Keratinocyte (primary cell): Measurements from ENCODE around the gene GNAI1. TPM values are rescaled to one million over a fixed set of nuclear protein-coding genes. Genes with fewer than 3 reads are reported as not detected.

Source experiments
- DNase-seq: peaks from one replicate; pipeline ENCODE4 v3.0.0-alpha.2; 2011; ENCODE audit warnings: low read depth, missing footprints, low spot score
- FAIRE-seq: peaks from 2 replicates; lab custom pipeline; 2011; peaks lifted over from hg19 to GRCh38; lab: Jason Lieb, UNC
- H2AFZ ChIP-seq: 2 replicates; pipeline ENCODE4 v1.6.0; 2012; ENCODE audit warnings: low read length, control low read depth, inconsistent platforms; ENCODE audit not compliant: control insufficient read depth
- H3K27ac ChIP-seq: 2 replicates; pipeline ENCODE4 v1.5.1; 2011; ENCODE audit warnings: low read length; ENCODE audit not compliant: control insufficient read depth, insufficient read depth
- H3K27me3 ChIP-seq: 3 replicates; pipeline ENCODE4 v1.6.0; 2011; ENCODE audit warnings: low read length; ENCODE audit not compliant: control insufficient read depth, insufficient read depth; ENCODE audit errors: extremely low read depth
- H3K36me3 ChIP-seq, 2 experiments: 2 replicates in 1 of 2; 3 replicates in 1 of 2; pipeline ENCODE4 v1.5.1; 2011; ENCODE audit warnings: low read length in 2 of 2, mild to moderate bottlenecking in 1 of 2; ENCODE audit not compliant: control insufficient read depth in 2 of 2, insufficient read depth in 2 of 2; ENCODE audit errors: extremely low read depth in 1 of 2
- H3K4me1 ChIP-seq: 3 replicates; pipeline ENCODE4 v1.5.1; 2011; ENCODE audit warnings: low read length; ENCODE audit not compliant: control insufficient read depth, insufficient read depth; ENCODE audit errors: extremely low read depth
- H3K4me2 ChIP-seq: 3 replicates; pipeline ENCODE4 v1.6.0; 2011; ENCODE audit warnings: low read depth, low read length; ENCODE audit not compliant: control insufficient read depth, insufficient read depth; ENCODE audit errors: extremely low read depth
- H3K4me3 ChIP-seq, 3 experiments: fragments of 200-600 bp in 1 of 3; sonication (generic) in 1 of 3; 2 replicates in 2 of 3; 3 replicates in 1 of 3; pipeline ENCODE4 v1.5.1; 2011 to 2016; ENCODE audit warnings: low read length in 3 of 3, mild to moderate bottlenecking in 3 of 3, control low read depth in 2 of 3, inconsistent platforms in 1 of 3, low read depth in 1 of 3, mixed read lengths in 1 of 3, mixed run types in 1 of 3, moderate library complexity in 1 of 3; ENCODE audit not compliant: control insufficient read depth in 2 of 3, insufficient read depth in 2 of 3; ENCODE audit errors: extremely low read depth in 1 of 3
- H3K79me2 ChIP-seq: 2 replicates; pipeline ENCODE4 v1.6.0; 2012; ENCODE audit warnings: low read length; ENCODE audit not compliant: control insufficient read depth, insufficient read depth
- H3K9ac ChIP-seq: 3 replicates; pipeline ENCODE4 v1.6.0; 2011; ENCODE audit warnings: low read length; ENCODE audit not compliant: control insufficient read depth, insufficient read depth; ENCODE audit errors: extremely low read depth
- H3K9me1 ChIP-seq: 3 replicates; pipeline ENCODE4 v1.6.0; 2011; ENCODE audit warnings: low read length; ENCODE audit not compliant: control insufficient read depth, insufficient read depth; ENCODE audit errors: extremely low read depth
- H3K9me3 ChIP-seq: 2 replicates; pipeline ENCODE4 v1.5.1; 2012; ENCODE audit warnings: low read depth, low read length; ENCODE audit not compliant: control insufficient read depth
- H4K20me1 ChIP-seq: 3 replicates; pipeline ENCODE4 v1.6.0; 2011; ENCODE audit warnings: low read length; ENCODE audit not compliant: control insufficient read depth, insufficient read depth; ENCODE audit errors: extremely low read depth
- EZH2 ChIP-seq: IDR thresholded peaks from one replicate; pipeline ENCODE4 v1.6.1; 2012; ENCODE audit warnings: inconsistent platforms, mild to moderate bottlenecking, low read length, moderate library complexity
- dilution Hi-C: fragments of 300-500 bp; cut with MboI; formaldehyde crosslinking; loops from one replicate; pipeline ENCODE4 v1.7.0; 2020; ENCODE audit warnings: low sequenced_read_pairs; ENCODE audit not compliant: extremely low pct_ligation_motif_present
- polyA plus RNA-seq, 5 experiments: library from polyadenylated mRNA; depleted of rRNA in 3 of 5; stranded (reverse) in 3 of 5; stranded (forward) in 1 of 5; unstranded in 1 of 5; fragments of >200 nt; gene quantifications; 1 replicate in 1 of 5; 2 replicates in 3 of 5; 3 replicates in 1 of 5; pipeline versions ENCODE4 v1.2.1 to v1.2.3, GENCODE V29; 2011 to 2012; ENCODE audit warnings: missing spikeins in 2 of 5, low read depth in 1 of 5, low replicate concordance in 1 of 5
- TF ChIP-seq, protein P1 (sequence below), 3 experiments: IDR thresholded peaks in 1 of 3; conservative IDR thresholded peaks in 1 of 3; optimal IDR thresholded peaks in 1 of 3; 2 replicates in 2 of 3; 3 replicates in 1 of 3; pipeline versions ENCODE3 to v1.5.1; 2011; ENCODE audit warnings: low read length in 3 of 3, mild to moderate bottlenecking in 3 of 3, moderate library complexity in 2 of 3, control low read depth in 1 of 3, inconsistent platforms in 1 of 3; ENCODE audit not compliant: insufficient read depth in 2 of 3; ENCODE audit errors: extremely low read depth in 1 of 3

The GNAI1 gene
- polyA plus RNA-seq, 1 donor (not counting 4 experiments of a cell fraction or from before 2014, with no cell fraction given), result 84.1 TPM

DNA sequence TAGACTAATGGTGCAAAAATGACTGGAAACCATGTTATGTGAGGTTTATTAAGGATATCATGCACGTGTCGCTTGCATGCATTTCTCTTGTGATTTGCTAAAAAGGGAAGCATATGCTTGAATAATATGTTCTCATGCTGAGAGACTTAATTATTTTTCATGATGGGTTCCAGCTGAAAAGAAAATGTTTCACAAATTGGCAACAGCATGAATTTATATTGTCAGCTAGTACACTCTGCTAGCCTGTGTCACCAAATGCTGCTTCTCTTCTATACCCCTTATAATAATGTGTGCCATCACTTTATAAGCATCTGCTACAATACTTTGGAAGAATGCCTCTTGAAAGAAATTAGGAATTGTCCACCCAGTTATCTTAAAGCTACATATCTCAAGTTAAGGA lies 63.0 kb downstream of the GNAI1 start:
- no peak overlapping the region for H3K9ac ChIP-seq
- FAIRE-seq (no peak), DNase-seq (no peak)
- peaks cover 16% of the 10 kb centered on the region for H3K79me2 ChIP-seq
- TF ChIP-seq, protein P1, sequence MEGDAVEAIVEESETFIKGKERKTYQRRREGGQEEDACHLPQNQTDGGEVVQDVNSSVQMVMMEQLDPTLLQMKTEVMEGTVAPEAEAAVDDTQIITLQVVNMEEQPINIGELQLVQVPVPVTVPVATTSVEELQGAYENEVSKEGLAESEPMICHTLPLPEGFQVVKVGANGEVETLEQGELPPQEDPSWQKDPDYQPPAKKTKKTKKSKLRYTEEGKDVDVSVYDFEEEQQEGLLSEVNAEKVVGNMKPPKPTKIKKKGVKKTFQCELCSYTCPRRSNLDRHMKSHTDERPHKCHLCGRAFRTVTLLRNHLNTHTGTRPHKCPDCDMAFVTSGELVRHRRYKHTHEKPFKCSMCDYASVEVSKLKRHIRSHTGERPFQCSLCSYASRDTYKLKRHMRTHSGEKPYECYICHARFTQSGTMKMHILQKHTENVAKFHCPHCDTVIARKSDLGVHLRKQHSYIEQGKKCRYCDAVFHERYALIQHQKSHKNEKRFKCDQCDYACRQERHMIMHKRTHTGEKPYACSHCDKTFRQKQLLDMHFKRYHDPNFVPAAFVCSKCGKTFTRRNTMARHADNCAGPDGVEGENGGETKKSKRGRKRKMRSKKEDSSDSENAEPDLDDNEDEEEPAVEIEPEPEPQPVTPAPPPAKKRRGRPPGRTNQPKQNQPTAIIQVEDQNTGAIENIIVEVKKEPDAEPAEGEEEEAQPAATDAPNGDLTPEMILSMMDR (optimal IDR thresholded peaks at IDR 0.05 in 1 of 3, IDR thresholded peaks at IDR 0.05 in 1 of 3, conservative IDR thresholded peaks at IDR 0.05 in 1 of 3; ENCODE audit: extremely low read depth in 1 of 3, insufficient read depth in 2 of 3, low read length in 3 of 3), result no peak
- no peak for TF ChIP-seq EZH2
- H4K20me1 ChIP-seq, result no peaks in the 10 kb centered on the region
- H3K27me3 ChIP-seq, result no peaks in the 10 kb centered on the region
- H3K9me3 ChIP-seq, result no peaks in the 10 kb centered on the region
- no peak overlapping the region for H3K27ac ChIP-seq
- dilution Hi-C loops, result no loop called here
- H2AFZ ChIP-seq, result no peak overlapping the region
- H3K9me1 ChIP-seq, result no peaks in the 10 kb centered on the region
- H3K36me3 ChIP-seq, result peaks cover 0 to 5% of the 10 kb centered on the region in 2 experiments
- H3K4me1 ChIP-seq, result peaks cover 14% of the 10 kb centered on the region
- no peak overlapping the region for H3K4me3 ChIP-seq
- H3K4me2 ChIP-seq, result no peak overlapping the region

GRCh38 chr7:80199051-80199450 lies 64.4 kb downstream of the GNAI1 start:
- peak overlapping the region; percentile 54 for H3K4me2 ChIP-seq

More at GRCh38 chr7:80199051-80199450, 64.4 kb downstream of the GNAI1 start:
- peak; percentile 21 for DNase-seq
- no peak overlapping the region for H2AFZ ChIP-seq
- no peak for TF ChIP-seq EZH2
- TF ChIP-seq, protein P1 (optimal IDR thresholded peaks at IDR 0.05 in 1 of 3, IDR thresholded peaks at IDR 0.05 in 1 of 3, conservative IDR thresholded peaks at IDR 0.05 in 1 of 3; ENCODE audit: extremely low read depth in 1 of 3, insufficient read depth in 2 of 3, low read length in 3 of 3), result no peak
- H3K4me1 ChIP-seq, result peaks cover 14% of the 10 kb centered on the region
- no peaks in the 10 kb centered on the region for H3K9me3 ChIP-seq
- H3K36me3 ChIP-seq, result peaks cover 0 to 6% of the 10 kb centered on the region in 2 experiments
- no peaks in the 10 kb centered on the region for H3K27me3 ChIP-seq
- peak; percentile 67 for FAIRE-seq
- dilution Hi-C loops, result no loop called here
- H3K4me3 ChIP-seq, result no peak overlapping the region
- H3K79me2 ChIP-seq, result peaks cover 11% of the 10 kb centered on the region
- no peaks in the 10 kb centered on the region for H4K20me1 ChIP-seq
- no peak overlapping the region for H3K27ac ChIP-seq
- no peak overlapping the region for H3K9ac ChIP-seq
- H3K9me1 ChIP-seq, result no peaks in the 10 kb centered on the region
